OCI-LY3 (cell line): Measurements from ENCODE around the gene TM9SF4.

Source experiments
- H2AFZ ChIP-seq: fragments of 200-600, 300-600 bp; shearing (Covaris generic); 2 replicates; pipeline ENCODE4 v1.6.0; 2014; ENCODE audit warnings: antibody characterized with exemption, low read depth, low read length
- H3K27ac ChIP-seq: fragments of 200-600, 300-600 bp; sonication (generic); 2 replicates; pipeline ENCODE4 v1.5.1; 2014; ENCODE audit warnings: mild to moderate bottlenecking, low read length, moderate library complexity, mixed read lengths
- H3K27me3 ChIP-seq: fragments of 200-600, 300-600 bp; sonication (generic); 2 replicates; pipeline ENCODE4 v1.6.1; 2014; ENCODE audit warnings: low read depth, low read length, mixed read lengths
- H3K36me3 ChIP-seq: fragments of 200-600, 300-600 bp; sonication (generic); replicated peaks from 2 replicates; pipeline ENCODE3; 2014; ENCODE audit warnings: low read depth, low read length, mixed read lengths
- H3K4me1 ChIP-seq: fragments of 300-600, 200-600 bp; sonication (generic); 2 replicates; pipeline ENCODE4 v1.6.1; 2014; ENCODE audit warnings: low read length, mixed read lengths
- H3K4me2 ChIP-seq: fragments of 200-600, 300-600 bp; sonication (generic); 2 replicates; pipeline ENCODE4 v1.6.1; 2014; ENCODE audit warnings: low read length, mixed read lengths
- H3K4me3 ChIP-seq: fragments of 300-600, 200-600 bp; sonication (generic); 2 replicates; pipeline ENCODE4 v1.5.1; 2014; ENCODE audit warnings: antibody characterized with exemption, mild to moderate bottlenecking, low read length, moderate library complexity
- H3K79me2 ChIP-seq: fragments of 300-600, 200-600 bp; shearing (Covaris generic); 2 replicates; pipeline ENCODE4 v1.6.1; 2014; ENCODE audit warnings: mild to moderate bottlenecking, low read length, mixed read lengths
- H3K9ac ChIP-seq: fragments of 300-600, 200-600 bp; shearing (Covaris generic); 2 replicates; pipeline ENCODE4 v1.6.0; 2014; ENCODE audit warnings: mild to moderate bottlenecking, low read length, moderate library complexity
- H3K9me3 ChIP-seq: fragments of 200-600, 300-600 bp; shearing (Covaris generic); 2 replicates; pipeline ENCODE4 v1.6.1; 2014; ENCODE audit warnings: low read length, mixed read lengths; ENCODE audit not compliant: insufficient read depth
- H4K20me1 ChIP-seq: fragments of 200-600, 300-600 bp; sonication (generic); 2 replicates; pipeline ENCODE4 v1.6.1; 2016; ENCODE audit warnings: low read length, mixed read lengths; ENCODE audit not compliant: insufficient read depth
- CTCF ChIP-seq: fragments of 200-600, 300-600 bp; sonication (generic); IDR thresholded peaks from 2 replicates; pipeline ENCODE4 v1.5.1; 2014; ENCODE audit warnings: antibody characterized with exemption, low read length, low read depth
- EZH2phosphoT487 ChIP-seq: fragments of 200-600 bp; shearing (Covaris generic); IDR thresholded peaks from 2 replicates; pipeline ENCODE4 v1.6.1; 2018; ENCODE audit warnings: antibody characterized with exemption, mixed run types, low read depth

TM9SF4 gene

GRCh38 chr20:32158943-32159660 is 49.6 kb downstream of the TM9SF4 start:
- H3K36me3 ChIP-seq, result peaks cover 63% of the 10 kb centered on the region
- H3K4me1 ChIP-seq, result peaks cover 13% of the 10 kb centered on the region
- no peak overlapping the region for H3K27ac ChIP-seq

GRCh38 chr20:32159766-32160221 is 50.3 kb downstream of the TM9SF4 start:
- Histone ChIP-seq H3K4me3 (no peak overlapping the region), H3K4me2 (no peak overlapping the region), H3K4me1 (peaks cover 10% of the 10 kb centered on the region), H3K36me3 (peaks cover 66% of the 10 kb centered on the region), H4K20me1 (no peaks in the 10 kb centered on the region), H2AFZ (no peak overlapping the region), H3K9ac (no peak overlapping the region), H3K27me3 (no peaks in the 10 kb centered on the region), H3K79me2 (no peaks in the 10 kb centered on the region), H3K9me3 (no peaks in the 10 kb centered on the region), H3K27ac (no peak overlapping the region)
- TF ChIP-seq CTCF, result no peak
- TF ChIP-seq EZH2phosphoT487, result no peak

More at GRCh38 chr20:32158943-32159660, 49.6 kb downstream of the TM9SF4 start:
- H3K9me3 ChIP-seq, result no peaks in the 10 kb centered on the region
- no peaks in the 10 kb centered on the region for H3K79me2 ChIP-seq
- H3K27me3 ChIP-seq, result no peaks in the 10 kb centered on the region
- no peak overlapping the region for H3K4me3 ChIP-seq
- H3K4me2 ChIP-seq, result no peak overlapping the region
- H2AFZ ChIP-seq, result no peak overlapping the region
- no peaks in the 10 kb centered on the region for H4K20me1 ChIP-seq
- no peak overlapping the region for H3K9ac ChIP-seq
- TF ChIP-seq CTCF, result no peak

- Histone ChIP-seq H3K27ac (no peak overlapping the region), H4K20me1 (no peaks in the 10 kb centered on the region), H3K4me3 (no peak overlapping the region), H2AFZ (no peak overlapping the region), H3K4me2 (no peak overlapping the region), H3K4me1 (peaks cover 5% of the 10 kb centered on the region), H3K9ac (no peak overlapping the region), H3K9me3 (no peaks in the 10 kb centered on the region), H3K27me3 (no peaks in the 10 kb centered on the region), H3K79me2 (no peaks in the 10 kb centered on the region), H3K36me3 (peaks cover 66% of the 10 kb centered on the region)
- TF ChIP-seq EZH2phosphoT487 (no peak), CTCF (no peak)
Measured at GRCh38 chr20:32160341-32160740, 50.8 kb downstream of the TM9SF4 start.

- TF ChIP-seq CTCF (no peak), EZH2phosphoT487 (no peak)
- H4K20me1 ChIP-seq, result no peaks in the 10 kb centered on the region
- H3K27me3 ChIP-seq, result no peaks in the 10 kb centered on the region
- H3K9me3 ChIP-seq, result no peaks in the 10 kb centered on the region
- H3K9ac ChIP-seq, result no peak overlapping the region
- H3K4me2 ChIP-seq, result no peak overlapping the region
- no peak overlapping the region for H3K4me3 ChIP-seq
- no peak overlapping the region for H2AFZ ChIP-seq
- no peaks in the 10 kb centered on the region for H3K4me1 ChIP-seq
- H3K79me2 ChIP-seq, result no peaks in the 10 kb centered on the region
- H3K27ac ChIP-seq, result no peak overlapping the region
- H3K36me3 ChIP-seq, result peaks cover 78% of the 10 kb centered on the region
Measured at GRCh38 chr20:32162351-32162750, 52.8 kb downstream of the TM9SF4 start.
